Measurements from ENCODE around the gene NGF. TPM values are rescaled to one million over a fixed set of nuclear protein-coding genes. Genes with fewer than 3 reads are reported as not detected.
"Not testable (repeated sequence)": the region's sequence is repeated elsewhere in the genome, so short reads cannot be mapped to it uniquely, and the experiment has no call there.

NGF gene
- total and polyA plus RNA-seq, 2 donors (not counting 1 experiment from before 2014, with no cell fraction given): not detected

- H3K27me3 Mint-ChIP-seq: peaks cover 13% of the 10 kb centered on the region
- H3K27me3 ChIP-seq (replicated peaks in 1 of 4; ENCODE audit: control extremely low read depth in 1 of 4, control insufficient read depth in 3 of 4, insufficient read depth in 4 of 4, low read length in 3 of 4): peaks cover 0 to 4% (median 0%) of the 10 kb centered on the region in 4 experiments
Measured at GRCh38 chr1:115310581-115311473, 27.2 kb downstream of the NGF start.

GRCh38 chr1:115309504-115309903, 28.5 kb downstream of the NGF start:
- not testable (repeated sequence) for H2AFZ ChIP-seq (ENCODE audit: insufficient read depth, low read depth, low read length, poor library complexity, severe bottlenecking); H3K4me1 Mint-ChIP-seq

More at GRCh38 chr1:115310581-115311473, 27.2 kb downstream of the NGF start:
- H3K4me3 ChIP-seq (ENCODE audit: control extremely low read depth in 1 of 5, extremely low read depth in 1 of 5, insufficient read depth in 1 of 5, low read depth in 2 of 5, low read length in 4 of 5): no peak overlapping the region
- TF ChIP-seq EZH2 (IDR thresholded peaks at IDR 0.05; ENCODE audit: borderline replicate concordance, insufficient read depth, low read depth, low read length, poor library complexity, severe bottlenecking) (no peak), CTCF (IDR thresholded peaks at IDR 0.05) (no peak)
- intact Hi-C loops (cut with micrococcal nuclease): no loop called here
- peaks cover 6% of the 10 kb centered on the region for H3K4me1 Mint-ChIP-seq
- 40% methylated on average over 1 of the region's 2 CpGs for WGBS (ENCODE audit: insufficient coverage)
- H4K20me1 ChIP-seq (ENCODE audit: control insufficient read depth, insufficient read depth, low read length, poor library complexity, severe bottlenecking): no peaks in the 10 kb centered on the region
- no peaks in the 10 kb centered on the region for H3K36me3 ChIP-seq (replicated peaks in 1 of 2; ENCODE audit: control extremely low read depth in 1 of 2, control insufficient read depth in 1 of 2, extremely low read depth in 1 of 2, insufficient read depth in 2 of 2, low read length in 1 of 2)
- CTCF ChIA-PET: no interaction called here
- no peaks in the 10 kb centered on the region for H3K4me1 ChIP-seq (ENCODE audit: control insufficient read depth in 2 of 2, insufficient read depth in 2 of 2, low read length in 2 of 2)
- no peak overlapping the region for H3K4me3 Mint-ChIP-seq
- H3K79me2 ChIP-seq (ENCODE audit: control insufficient read depth, insufficient read depth, low read length): no peaks in the 10 kb centered on the region
- H3K9ac ChIP-seq (ENCODE audit: low read length): no peak overlapping the region
- no peaks in the 10 kb centered on the region for H3K9me3 Mint-ChIP-seq (ENCODE audit: insufficient read depth)
- H3K9me3 ChIP-seq (ENCODE audit: control extremely low read depth in 1 of 3, control insufficient read depth in 2 of 3, insufficient read depth in 1 of 3, low read length in 2 of 3): no peaks in the 10 kb centered on the region
- POLR2A ChIA-PET: no interaction called here
- H3K4me2 ChIP-seq (replicated peaks; ENCODE audit: low read depth, low read length, poor library complexity, severe bottlenecking): no peak overlapping the region
- DNase-seq (no peak), ATAC-seq (ENCODE audit: low read depth) (no peak)
- no peak overlapping the region for H3K27ac Mint-ChIP-seq
- H2AFZ ChIP-seq (ENCODE audit: insufficient read depth, low read depth, low read length, poor library complexity, severe bottlenecking): no peak overlapping the region
- H3K27ac ChIP-seq (ENCODE audit: low read length in 2 of 2): no peak overlapping the region

More at GRCh38 chr1:115309504-115309903, 28.5 kb downstream of the NGF start:
- H3K9me3 Mint-ChIP-seq (ENCODE audit: insufficient read depth); H3K4me2 ChIP-seq (replicated peaks; ENCODE audit: low read depth, low read length, poor library complexity, severe bottlenecking); POLR2A ChIA-PET; H4K20me1 ChIP-seq (ENCODE audit: control insufficient read depth, insufficient read depth, low read length, poor library complexity, severe bottlenecking); H3K27me3 Mint-ChIP-seq; DNase-seq; ATAC-seq (ENCODE audit: low read depth); CTCF ChIA-PET; H3K9ac ChIP-seq (ENCODE audit: low read length); H3K27ac Mint-ChIP-seq; intact Hi-C loops (cut with micrococcal nuclease); H3K79me2 ChIP-seq (ENCODE audit: control insufficient read depth, insufficient read depth, low read length); H3K4me3 ChIP-seq (ENCODE audit: control extremely low read depth in 1 of 5, extremely low read depth in 1 of 5, insufficient read depth in 1 of 5, low read depth in 2 of 5, low read length in 4 of 5); H3K4me1 ChIP-seq (ENCODE audit: control insufficient read depth in 2 of 2, insufficient read depth in 2 of 2, low read length in 2 of 2); H3K36me3 ChIP-seq (replicated peaks in 1 of 2; ENCODE audit: control extremely low read depth in 1 of 2, control insufficient read depth in 1 of 2, extremely low read depth in 1 of 2, insufficient read depth in 2 of 2, low read length in 1 of 2); H3K27me3 ChIP-seq (replicated peaks in 1 of 4; ENCODE audit: control extremely low read depth in 1 of 4, control insufficient read depth in 3 of 4, insufficient read depth in 4 of 4, low read length in 3 of 4); H3K9me3 ChIP-seq (ENCODE audit: control extremely low read depth in 1 of 3, control insufficient read depth in 2 of 3, insufficient read depth in 1 of 3, low read length in 2 of 3); H3K4me3 Mint-ChIP-seq; H3K27ac ChIP-seq (ENCODE audit: low read length in 2 of 2): not testable (repeated sequence)
